ENCODE data around the gene DDX59.

The DDX59 gene

DNA sequence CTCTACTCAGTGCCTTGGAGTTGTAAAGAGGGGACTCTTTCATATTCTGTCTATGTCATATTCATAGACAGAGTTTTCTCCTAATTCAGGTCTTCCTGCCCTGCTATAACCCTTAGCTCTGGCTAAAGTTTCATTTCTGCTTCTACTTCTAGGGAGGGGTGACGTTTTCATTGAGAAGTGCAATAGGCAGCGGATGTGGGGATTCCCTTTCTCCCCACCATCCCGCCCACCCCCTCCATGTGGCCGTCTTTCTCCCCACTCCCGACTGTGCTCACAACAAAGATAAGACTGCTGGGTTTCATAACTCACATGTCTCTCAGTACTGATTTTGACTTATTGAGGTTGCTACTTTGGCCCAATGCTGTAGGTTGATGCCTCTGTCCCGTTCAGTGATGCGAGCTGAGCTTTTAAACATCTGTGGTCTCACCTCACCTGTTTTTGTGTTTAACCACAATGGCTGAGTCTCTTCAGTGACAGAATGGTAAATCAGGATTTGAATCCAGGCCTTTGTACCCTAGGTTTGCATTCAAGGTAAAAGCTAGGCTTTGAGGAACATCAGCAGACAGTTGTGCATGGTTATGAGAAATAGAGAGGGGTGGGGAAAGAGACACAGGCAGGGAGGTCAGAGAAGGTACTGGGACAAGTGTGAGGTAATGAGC, 41.4 kb downstream of the DDX59 start:
- FAIRE-seq: no peak

DNA sequence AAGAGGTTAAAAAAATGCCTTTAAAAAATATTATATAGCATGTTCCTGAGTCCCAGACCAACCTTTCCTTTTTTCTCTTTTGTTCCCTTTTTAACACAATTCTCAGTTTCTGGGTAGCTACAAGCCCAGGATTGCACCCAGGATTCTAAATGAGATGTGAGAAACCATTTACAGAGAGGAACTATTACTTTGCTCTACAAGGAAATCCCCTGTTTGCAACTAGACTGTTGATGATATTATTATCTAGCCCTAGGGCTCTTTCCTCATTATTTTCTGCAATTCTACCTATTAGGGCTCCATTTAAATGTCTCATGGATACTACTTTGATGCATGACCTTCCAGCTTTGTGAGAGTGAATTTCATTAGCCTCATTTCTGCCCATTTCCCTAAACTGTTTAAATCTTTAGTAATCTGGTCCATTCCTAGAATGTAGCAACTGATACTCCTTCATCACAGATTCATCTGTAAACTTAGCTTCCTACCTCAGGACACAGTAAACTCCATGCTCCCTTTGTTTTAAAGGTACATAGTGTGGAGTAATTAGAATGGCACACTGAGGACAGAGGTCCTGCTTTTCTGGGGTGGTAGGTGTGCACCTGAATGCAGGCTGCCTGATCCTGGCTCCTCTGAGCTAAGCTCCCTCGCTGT, 42.0 kb downstream of the DDX59 start:
- FAIRE-seq: no peak

DNA sequence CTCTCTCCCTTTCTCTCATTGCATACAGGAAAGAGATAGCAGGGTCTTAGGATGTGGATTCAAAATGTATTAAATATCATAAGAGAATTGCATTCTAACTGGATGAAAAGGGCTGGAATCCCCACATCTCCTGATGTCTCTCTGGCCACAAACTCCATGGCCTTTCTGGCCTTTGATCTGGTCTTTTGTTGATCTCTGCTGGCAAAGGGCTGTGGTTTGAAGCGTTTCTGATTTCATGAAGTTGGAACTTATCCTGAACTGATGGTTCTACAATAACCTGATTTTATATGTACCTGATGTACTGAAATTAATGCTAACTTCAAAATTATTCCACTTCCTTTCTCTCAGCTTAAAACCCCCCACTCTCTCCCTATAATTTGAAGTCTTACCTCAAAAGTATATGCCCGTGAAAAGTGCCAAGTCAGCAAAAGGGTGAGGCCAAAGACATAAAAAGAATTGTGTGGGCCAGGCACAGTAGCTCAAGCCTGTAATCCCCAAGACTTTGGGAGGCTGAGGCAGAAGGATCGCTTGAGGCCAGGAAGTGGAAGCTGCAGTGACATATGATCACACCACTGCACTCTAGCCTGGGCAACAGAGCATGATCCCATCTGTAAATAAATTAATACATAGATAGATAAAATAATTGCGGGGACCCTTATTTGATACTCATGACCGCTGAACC, 42.7 kb downstream of the DDX59 start:
- FAIRE-seq: no peak

DNA sequence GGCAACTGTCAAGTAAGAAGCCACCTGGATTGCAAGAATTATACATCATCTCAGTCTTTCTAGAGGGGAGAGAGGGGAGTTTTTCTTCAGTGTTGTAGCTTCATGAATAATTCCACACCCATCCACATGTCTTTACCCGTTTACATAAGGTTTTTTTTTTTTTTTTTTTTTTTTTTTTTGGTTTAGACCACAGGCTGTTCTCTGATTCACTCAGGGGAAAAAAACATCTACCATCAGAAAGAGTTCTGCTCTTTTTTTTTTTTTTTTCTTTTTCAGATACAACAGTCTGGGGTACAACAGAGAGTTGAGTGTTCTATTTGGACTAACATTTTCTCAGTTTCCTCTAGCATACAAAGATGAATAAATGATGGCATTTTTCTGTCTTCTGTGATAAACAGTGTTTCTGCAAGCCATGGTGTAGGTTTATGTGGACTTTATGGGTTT, 44.3 kb downstream of the DDX59 start:
- no peak for FAIRE-seq

DNA sequence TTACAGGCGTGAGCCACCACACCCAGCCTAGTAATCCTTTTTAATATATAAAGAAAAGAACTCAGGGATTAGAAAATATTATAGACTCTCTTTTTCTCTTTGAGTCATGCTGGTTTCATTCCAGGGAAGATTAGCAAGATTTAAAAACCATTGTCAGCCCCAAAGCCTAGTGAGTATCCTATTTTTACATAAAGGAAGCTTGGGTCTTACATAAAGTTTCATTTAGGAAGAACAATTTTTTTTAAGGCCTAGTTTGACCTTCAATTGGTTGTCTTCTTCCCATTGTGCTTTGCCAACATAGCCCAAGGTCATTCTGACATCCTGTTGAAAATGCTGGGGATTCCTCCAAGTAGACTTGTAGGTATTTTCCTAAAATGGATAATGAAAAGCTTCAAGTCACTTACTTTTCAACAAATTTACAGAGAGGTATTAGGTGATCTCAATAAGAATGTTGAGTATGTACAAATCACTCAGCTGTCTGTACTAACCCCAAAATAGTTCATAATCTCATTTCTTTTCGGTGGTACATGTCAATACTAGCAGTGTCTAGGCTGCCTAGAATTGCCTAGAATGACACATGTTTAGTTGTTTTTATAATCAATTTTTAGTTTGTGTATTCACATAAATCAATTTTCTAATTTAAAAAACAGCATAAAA, 44.9 kb downstream of the DDX59 start:
- FAIRE-seq: no peak

DNA sequence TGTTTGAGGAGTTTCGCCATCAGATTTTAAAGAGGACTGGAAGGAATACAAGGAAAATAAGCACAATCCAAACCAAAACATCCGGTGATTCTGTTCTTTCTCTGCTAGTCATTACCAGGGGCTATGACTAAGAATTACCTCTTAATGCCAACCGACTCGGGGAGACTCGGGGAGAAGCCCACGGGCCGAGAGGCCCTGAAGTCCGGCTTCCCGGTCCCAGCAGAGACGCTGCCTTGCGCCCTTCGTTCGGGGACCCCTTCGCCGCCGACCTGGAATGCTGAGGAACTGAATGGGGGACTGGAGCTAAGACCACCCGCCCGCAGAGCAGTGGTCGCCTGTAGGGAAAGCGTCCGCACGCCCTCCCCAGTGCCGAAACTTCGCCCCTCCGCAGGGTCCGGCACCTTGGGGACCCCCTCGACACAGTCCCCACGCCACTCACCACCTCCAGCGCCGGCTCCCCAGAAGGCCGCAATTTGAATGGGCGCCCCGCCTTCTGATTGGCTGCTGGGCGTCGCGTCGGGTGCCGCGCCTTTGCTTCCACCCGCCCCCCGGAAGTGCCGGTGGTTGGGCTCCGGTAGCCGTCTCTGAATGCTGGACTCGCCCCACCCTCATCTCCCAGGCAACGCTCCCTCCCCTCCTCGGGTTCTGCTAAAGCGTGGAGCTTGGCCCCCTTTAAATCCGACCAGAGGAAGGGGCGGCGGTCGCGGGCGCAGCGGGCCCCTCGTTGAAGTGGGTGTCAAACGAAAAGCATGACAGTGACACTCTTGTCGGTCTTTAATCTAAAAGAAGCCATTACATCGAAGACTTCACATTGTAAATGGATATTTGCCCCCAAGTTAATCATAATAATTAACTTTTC, 49.2 kb downstream of the DDX59 start, which contains the start of gene KIF14:
KIF14 (minus strand) TSS at position 479 of the 859 bp plus-strand sequence. CDS start 2,028 bp downstream, outside the sequence.
- FAIRE-seq: no peak

DNA sequence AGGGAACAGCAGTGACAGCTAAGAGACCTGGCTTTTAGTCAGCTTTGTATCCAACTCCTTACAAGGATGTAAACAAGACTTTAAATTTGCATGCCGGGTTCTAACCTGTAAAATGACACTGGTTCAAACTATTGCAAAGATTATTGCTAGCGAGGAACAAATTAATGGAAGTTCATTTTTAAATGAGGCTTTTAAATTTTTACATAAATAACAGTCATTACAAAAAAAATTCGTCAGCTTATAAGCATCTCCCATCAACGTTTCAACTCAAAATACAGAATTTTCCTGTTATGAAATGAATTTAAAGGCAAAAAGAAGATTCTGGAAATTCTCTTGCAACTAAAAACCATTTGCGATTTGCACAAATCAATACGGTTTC, 49.8 kb downstream of the DDX59 start:
- FAIRE-seq: no peak

DNA sequence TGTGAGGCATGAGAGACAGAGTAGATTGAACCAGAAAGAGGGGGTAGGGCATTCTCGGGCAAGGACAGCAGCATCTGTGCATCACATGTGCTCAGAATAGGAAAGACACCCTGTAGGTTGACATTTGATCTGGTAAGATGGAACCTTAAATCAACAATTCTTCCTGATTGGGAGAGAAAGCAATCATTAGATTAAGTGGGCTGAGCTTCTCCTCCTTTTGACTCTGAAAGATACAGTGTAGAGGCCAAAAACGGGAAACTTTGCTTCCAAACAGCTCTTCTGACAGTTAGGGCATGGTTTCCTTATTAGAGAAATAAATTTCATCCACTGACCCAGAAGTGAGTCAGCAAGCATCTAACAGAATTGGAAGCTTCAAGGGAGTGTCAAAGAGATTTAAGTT, 58.9 kb downstream of the DDX59 start:
- FAIRE-seq: no peak

DNA sequence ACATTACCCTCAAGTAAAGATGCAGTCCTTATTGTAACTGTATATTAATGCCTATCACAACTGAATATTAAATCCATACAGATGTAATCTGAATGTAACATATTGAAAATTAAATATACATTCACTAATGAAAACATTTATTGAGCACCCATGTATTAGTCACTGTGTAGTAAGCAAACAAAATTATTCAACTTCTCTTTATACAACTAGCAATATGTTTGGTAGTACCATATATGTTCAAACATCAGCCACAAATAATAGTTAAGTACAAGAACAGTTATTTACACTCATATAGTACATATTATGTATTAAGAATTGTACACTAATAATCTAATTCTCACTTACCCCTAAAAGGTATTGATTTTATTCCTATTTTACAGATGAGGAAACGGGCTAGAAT, 67.1 kb downstream of the DDX59 start:
- no peak for FAIRE-seq
